A549 (cell line): Measurements from ENCODE around the gene FBLIM1. TPM values are rescaled to one million over a fixed set of nuclear protein-coding genes. Genes with fewer than 3 reads are reported as not detected.

Source experiments
- ATAC-seq, 2 experiments: fragments of 200-7000 bp in 1 of 2; fragments of >200 bp in 1 of 2; cut with Nextera tagmentation in 1 of 2; cut with Tn5 transposase in 1 of 2; 3 replicates each; pipeline versions ENCODE4 v1.8.0 to v1.9.1; 2018 to 2020; ENCODE audit warnings: mild to moderate bottlenecking in 1 of 2, moderate library complexity in 1 of 2
- CTCF ChIA-PET: fragments of 300-600 bp; sonication (Branson Sonifier 250); formaldehyde crosslinking; extraction: SDS; loops from one replicate; lab custom pipeline; 2021; ENCODE audit warnings: antibody characterized with exemption, inconsistent platforms; lab: Yijun Ruan, JAX
- POLR2A ChIA-PET: fragments of 350-600 bp; formaldehyde crosslinking; extraction: SDS; loops from one replicate; lab custom pipeline; 2021; ENCODE audit warnings: antibody characterized with exemption, inconsistent platforms; lab: Yijun Ruan, JAX
- DNase-seq, 2 experiments: peaks; one replicate each; pipeline versions ENCODE4 v3.0.0 to v3.0.0-alpha.2; 2011 to 2016; ENCODE audit warnings: low read depth in 1 of 2, low spot score in 1 of 2
- FAIRE-seq: peaks from 2 replicates; lab custom pipeline; 2011; peaks lifted over from hg19 to GRCh38; lab: Jason Lieb, UNC
- H3K27ac ChIP-seq, 2 experiments: fragments of >200 bp; sonication (Bioruptor Twin); formaldehyde crosslinking; 3 replicates each; pipeline ENCODE4 v1.5.1; 2016 to 2017
- H3K4me1 ChIP-seq: fragments of >200 bp; sonication (Bioruptor Twin); formaldehyde crosslinking; 3 replicates; pipeline ENCODE4 v1.6.1; 2016
- H3K4me2 ChIP-seq: fragments of >200 bp; sonication (Bioruptor Twin); formaldehyde crosslinking; 3 replicates; pipeline ENCODE4 v1.6.1; 2016
- H3K4me3 ChIP-seq: fragments of >200 bp; sonication (Bioruptor Twin); formaldehyde crosslinking; 3 replicates; pipeline ENCODE4 v1.5.1; 2016
- H3K9me3 ChIP-seq: fragments of >200 bp; sonication (Bioruptor Twin); formaldehyde crosslinking; 3 replicates; pipeline ENCODE4 v1.6.1; 2016
- BHLHE40 ChIP-seq: IDR thresholded peaks from 2 replicates; pipeline ENCODE4 v1.6.1; 2012; ENCODE audit warnings: low read depth, low read length, inconsistent platforms
- CEBPB ChIP-seq, 2 experiments: fragments of >200 bp in 1 of 2; sonication (Bioruptor Twin) in 1 of 2; formaldehyde crosslinking in 1 of 2; IDR thresholded peaks; 2 replicates each; pipeline ENCODE4 v1.6.1; 2012 to 2016
- CHD2 ChIP-seq: fragments of 150-350 bp; IDR thresholded peaks from 2 replicates; pipeline ENCODE4 v1.6.1; 2014; ENCODE audit warnings: low read length; ENCODE audit not compliant: partially characterized antibody
- EHF ChIP-seq: fragments of 250-450 bp; sonication (Bioruptor Pico); IDR thresholded peaks from 2 replicates; pipeline ENCODE4 v1.5.0; 2020; ENCODE audit warnings: mild to moderate bottlenecking
- EHMT2 ChIP-seq: fragments of 200-600 bp; sonication (generic); IDR thresholded peaks from 2 replicates; pipeline ENCODE4 v1.6.1; 2016; ENCODE audit warnings: antibody characterized with exemption, low read depth, mild to moderate bottlenecking, moderate library complexity
- ESRRA ChIP-seq: fragments of 150-350 bp; IDR thresholded peaks from 2 replicates; pipeline ENCODE4 v1.6.1; 2014; ENCODE audit warnings: mild to moderate bottlenecking, low read length, borderline replicate concordance
- HEYL ChIP-seq: fragments of 250-450 bp; sonication (Bioruptor Pico); IDR thresholded peaks from 2 replicates; pipeline ENCODE4 v1.8.0; 2021; ENCODE audit warnings: mild to moderate bottlenecking, moderate library complexity
- HMGXB4 ChIP-seq: fragments of 250-450 bp; sonication (Bioruptor Pico); IDR thresholded peaks from 2 replicates; pipeline ENCODE4 v1.5.0; 2021; ENCODE audit warnings: mild to moderate bottlenecking, moderate library complexity, borderline replicate concordance
- KDM5A ChIP-seq: fragments of 200-600 bp; sonication (generic); IDR thresholded peaks from 2 replicates; pipeline ENCODE4 v1.6.1; 2016; ENCODE audit warnings: antibody characterized with exemption, mild to moderate bottlenecking
- MAFK ChIP-seq: fragments of 450-650 bp; IDR thresholded peaks from 2 replicates; pipeline ENCODE4 v1.6.1; 2014; ENCODE audit not compliant: partially characterized antibody
- MYC ChIP-seq: IDR thresholded peaks from 2 replicates; pipeline ENCODE4 v1.6.1; 2012; ENCODE audit warnings: mild to moderate bottlenecking, inconsistent platforms, low read length, improper control_type of control experiment, borderline replicate concordance
- POLR2A ChIP-seq: IDR thresholded peaks from 2 replicates; pipeline ENCODE4 v1.6.1; 2012; ENCODE audit warnings: mild to moderate bottlenecking, low read length
- RARB ChIP-seq: fragments of 250-450 bp; sonication (Bioruptor Pico); IDR thresholded peaks from 2 replicates; pipeline ENCODE4 v1.8.0; 2021; ENCODE audit warnings: mild to moderate bottlenecking, moderate library complexity
- RNF2 ChIP-seq: fragments of 200-600 bp; sonication (generic); IDR thresholded peaks from 2 replicates; pipeline ENCODE4 v1.6.1; 2016; ENCODE audit warnings: low read depth, mild to moderate bottlenecking, antibody characterized with exemption, moderate library complexity, borderline replicate concordance
- TFCP2L1 ChIP-seq: fragments of 250-450 bp; sonication (Bioruptor Pico); IDR thresholded peaks from 2 replicates; pipeline ENCODE4 v1.5.0; 2021; ENCODE audit warnings: mild to moderate bottlenecking
- ZNF302 ChIP-seq: fragments of 250-450 bp; sonication (Bioruptor Pico); IDR thresholded peaks from 2 replicates; pipeline ENCODE4 v1.9.0; 2021; ENCODE audit warnings: inconsistent platforms, mild to moderate bottlenecking, moderate library complexity
- ZSCAN20 ChIP-seq: fragments of 250-450 bp; sonication (Bioruptor Pico); IDR thresholded peaks from 2 replicates; pipeline ENCODE4 v1.8.0; 2022; ENCODE audit warnings: mild to moderate bottlenecking, moderate library complexity
- WGBS: methylation state at CpG from one replicate; pipeline ENCODE4 v1.1.6; 2017; ENCODE audit errors: missing lambda C conversion rate; 5-methylcytosine and 5-hydroxymethylcytosine counted together
- polyA plus RNA-seq, 4 experiments: library from polyadenylated mRNA; depleted of rRNA in 3 of 4; stranded (reverse); fragments of >200 nt; fragmentation: RNase III in 1 of 4; extraction: RNeasy Plus Mini Kit Qiagen cat#74134 plus additional on column Dnase treatment in 1 of 4; gene quantifications; 2 replicates in 3 of 4; 3 replicates in 1 of 4; pipeline ENCODE4 v1.2.3, GENCODE V29; 2011 to 2017
- TF ChIP-seq, protein P1 (sequence below): IDR thresholded peaks from 2 replicates; pipeline ENCODE4 v1.6.1; 2012; ENCODE audit warnings: low read depth, borderline replicate concordance
- TF ChIP-seq, protein P2 (sequence below): IDR thresholded peaks from 2 replicates; pipeline ENCODE4 v1.6.1; 2012
- TF ChIP-seq, protein P3 (sequence below): fragments of 200-600 bp; sonication (generic); IDR thresholded peaks from 2 replicates; pipeline ENCODE4 v1.6.1; 2016; ENCODE audit warnings: antibody characterized with exemption, mild to moderate bottlenecking, moderate library complexity

The FBLIM1 gene
- polyA plus RNA-seq, 2 of the 4 experiments (the other 2 are of a cell fraction): 24.6 to 38.1 TPM

- no peaks in the 10 kb centered on the region for H3K9me3 ChIP-seq
- no peak for ATAC-seq
- TF ChIP-seq RNF2 (no peak), POLR2A (no peak), EHMT2 (no peak), BHLHE40 (no peak), MYC (no peak), ESRRA (no peak), TFCP2L1 (no peak), EHF (CRISPR knock-in tag) (no peak), RARB (CRISPR knock-in tag) (no peak), CEBPB (IDR thresholded peaks at IDR 0.05) (no peak), ZSCAN20 (CRISPR knock-in tag) (no peak), KDM5A (no peak), ZNF302 (CRISPR knock-in tag) (no peak), HEYL (no peak), MAFK (no peak), CHD2 (no peak), HMGXB4 (CRISPR knock-in tag) (no peak)
- TF ChIP-seq, protein P1, sequence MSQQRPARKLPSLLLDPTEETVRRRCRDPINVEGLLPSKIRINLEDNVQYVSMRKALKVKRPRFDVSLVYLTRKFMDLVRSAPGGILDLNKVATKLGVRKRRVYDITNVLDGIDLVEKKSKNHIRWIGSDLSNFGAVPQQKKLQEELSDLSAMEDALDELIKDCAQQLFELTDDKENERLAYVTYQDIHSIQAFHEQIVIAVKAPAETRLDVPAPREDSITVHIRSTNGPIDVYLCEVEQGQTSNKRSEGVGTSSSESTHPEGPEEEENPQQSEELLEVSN: no peak
- TF ChIP-seq, protein P2, sequence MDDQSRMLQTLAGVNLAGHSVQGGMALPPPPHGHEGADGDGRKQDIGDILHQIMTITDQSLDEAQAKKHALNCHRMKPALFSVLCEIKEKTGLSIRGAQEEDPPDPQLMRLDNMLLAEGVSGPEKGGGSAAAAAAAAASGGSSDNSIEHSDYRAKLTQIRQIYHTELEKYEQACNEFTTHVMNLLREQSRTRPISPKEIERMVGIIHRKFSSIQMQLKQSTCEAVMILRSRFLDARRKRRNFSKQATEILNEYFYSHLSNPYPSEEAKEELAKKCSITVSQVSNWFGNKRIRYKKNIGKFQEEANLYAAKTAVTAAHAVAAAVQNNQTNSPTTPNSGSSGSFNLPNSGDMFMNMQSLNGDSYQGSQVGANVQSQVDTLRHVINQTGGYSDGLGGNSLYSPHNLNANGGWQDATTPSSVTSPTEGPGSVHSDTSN: no peak
- TF ChIP-seq, protein P3, sequence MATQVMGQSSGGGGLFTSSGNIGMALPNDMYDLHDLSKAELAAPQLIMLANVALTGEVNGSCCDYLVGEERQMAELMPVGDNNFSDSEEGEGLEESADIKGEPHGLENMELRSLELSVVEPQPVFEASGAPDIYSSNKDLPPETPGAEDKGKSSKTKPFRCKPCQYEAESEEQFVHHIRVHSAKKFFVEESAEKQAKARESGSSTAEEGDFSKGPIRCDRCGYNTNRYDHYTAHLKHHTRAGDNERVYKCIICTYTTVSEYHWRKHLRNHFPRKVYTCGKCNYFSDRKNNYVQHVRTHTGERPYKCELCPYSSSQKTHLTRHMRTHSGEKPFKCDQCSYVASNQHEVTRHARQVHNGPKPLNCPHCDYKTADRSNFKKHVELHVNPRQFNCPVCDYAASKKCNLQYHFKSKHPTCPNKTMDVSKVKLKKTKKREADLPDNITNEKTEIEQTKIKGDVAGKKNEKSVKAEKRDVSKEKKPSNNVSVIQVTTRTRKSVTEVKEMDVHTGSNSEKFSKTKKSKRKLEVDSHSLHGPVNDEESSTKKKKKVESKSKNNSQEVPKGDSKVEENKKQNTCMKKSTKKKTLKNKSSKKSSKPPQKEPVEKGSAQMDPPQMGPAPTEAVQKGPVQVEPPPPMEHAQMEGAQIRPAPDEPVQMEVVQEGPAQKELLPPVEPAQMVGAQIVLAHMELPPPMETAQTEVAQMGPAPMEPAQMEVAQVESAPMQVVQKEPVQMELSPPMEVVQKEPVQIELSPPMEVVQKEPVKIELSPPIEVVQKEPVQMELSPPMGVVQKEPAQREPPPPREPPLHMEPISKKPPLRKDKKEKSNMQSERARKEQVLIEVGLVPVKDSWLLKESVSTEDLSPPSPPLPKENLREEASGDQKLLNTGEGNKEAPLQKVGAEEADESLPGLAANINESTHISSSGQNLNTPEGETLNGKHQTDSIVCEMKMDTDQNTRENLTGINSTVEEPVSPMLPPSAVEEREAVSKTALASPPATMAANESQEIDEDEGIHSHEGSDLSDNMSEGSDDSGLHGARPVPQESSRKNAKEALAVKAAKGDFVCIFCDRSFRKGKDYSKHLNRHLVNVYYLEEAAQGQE: no peak
- TF ChIP-seq, all 56 proteins: peak for 0
- WGBS: 96% methylated on average over 10 of the region's 16 CpGs
- DNase-seq: no peak
- no peak overlapping the region for H3K27ac ChIP-seq
- no peaks in the 10 kb centered on the region for H3K4me1 ChIP-seq
- no peak for FAIRE-seq
- CTCF ChIA-PET: interaction anchor here (1.1 to 3.2 kb wide), 2 partner anchors 10 to 13 kb away, joined by 3 to 26 read pairs; no protein-coding TSS in a partner anchor
- no peak overlapping the region for H3K4me2 ChIP-seq
- POLR2A ChIA-PET: no interaction called here
- H3K4me3 ChIP-seq: no peak overlapping the region
These were observed 27.7 kb upstream of the FBLIM1 start for GRCh38 chr1:15730936-15731335.
